ENCODE results near the gene TM4SF18. TPM values are rescaled to one million over a fixed set of nuclear protein-coding genes. Genes with fewer than 3 reads are reported as not detected.

TM4SF18 gene
- total RNA-seq, 1 experiment from 2014 or later = not detected

DNA sequence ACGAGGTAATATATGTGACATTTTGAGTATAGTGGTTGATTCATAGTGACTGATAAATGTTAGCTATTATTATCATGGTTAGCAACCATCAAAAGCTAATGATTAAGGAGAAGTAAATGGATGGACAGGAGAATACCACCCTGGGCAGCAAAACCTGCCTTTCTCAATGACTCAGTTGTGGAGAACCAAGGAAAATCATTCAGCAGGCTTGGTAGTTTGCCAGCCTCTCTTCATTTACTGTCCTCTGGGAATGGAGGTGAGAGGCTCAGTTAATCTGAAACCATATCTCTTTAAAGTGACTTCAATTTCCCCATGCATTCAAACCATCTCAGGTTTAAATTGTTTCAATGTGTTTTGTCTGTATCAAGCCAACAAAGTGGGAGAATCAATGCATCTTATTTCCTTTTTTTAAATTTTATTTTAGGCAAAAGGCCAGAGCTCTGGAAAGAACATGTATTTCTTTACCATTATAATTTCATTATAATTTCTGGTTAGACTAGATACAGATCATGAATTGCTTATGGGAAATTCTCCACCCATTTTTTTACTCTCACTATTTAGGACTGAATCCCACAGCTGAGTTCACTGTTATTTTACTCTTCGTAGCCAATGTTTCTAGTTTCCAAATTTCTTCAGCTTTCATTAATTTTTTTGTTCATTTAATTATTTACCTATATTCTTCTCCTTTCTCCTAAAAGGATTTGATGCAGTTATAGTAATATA, 2.7 kb downstream of the TM4SF18 start:
- peak; percentile 48 for DNase-seq (ENCODE audit: low spot score)

DNA sequence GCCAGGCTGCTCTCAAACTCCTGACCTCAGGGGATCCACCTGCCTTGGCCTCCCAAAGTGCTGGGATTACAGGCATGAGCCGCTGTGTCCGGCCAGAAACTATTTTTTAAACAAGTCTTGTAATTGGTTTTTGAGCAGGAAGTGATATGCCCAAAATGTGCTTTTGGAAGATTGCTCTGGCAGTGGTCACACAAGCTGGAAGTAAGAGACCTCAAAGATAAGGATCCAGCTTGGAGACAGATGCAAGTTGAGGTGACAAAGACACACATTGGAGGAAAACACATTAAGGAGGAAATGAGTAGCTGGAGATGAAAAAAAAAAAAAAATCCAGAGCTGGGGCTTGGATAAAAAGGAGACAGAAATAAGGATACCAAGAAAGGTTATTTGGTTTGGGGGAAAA, 6.3 kb downstream of the TM4SF18 start:
- no peak for DNase-seq (ENCODE audit: low spot score)

DNA sequence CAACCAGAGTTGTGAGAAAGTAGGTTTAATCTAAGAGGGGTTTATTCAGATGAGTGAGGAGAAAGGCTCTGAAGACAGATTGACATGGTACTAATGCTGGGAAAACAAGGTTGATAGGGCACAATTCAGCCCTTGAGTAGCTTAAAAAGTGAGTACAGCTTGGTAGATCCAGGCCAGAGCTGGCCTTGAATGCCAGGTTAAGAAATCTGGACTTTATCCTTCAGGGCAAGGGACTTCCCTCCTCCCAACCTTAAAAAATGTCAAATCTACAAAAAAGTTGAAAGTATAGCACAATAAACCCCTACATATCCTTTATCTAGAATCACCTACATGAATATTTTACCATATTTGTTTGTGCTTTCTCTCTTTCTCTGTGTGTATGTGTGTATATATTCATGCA, 7.9 kb downstream of the TM4SF18 start:
- DNase-seq (ENCODE audit: low spot score) = no peak

DNA sequence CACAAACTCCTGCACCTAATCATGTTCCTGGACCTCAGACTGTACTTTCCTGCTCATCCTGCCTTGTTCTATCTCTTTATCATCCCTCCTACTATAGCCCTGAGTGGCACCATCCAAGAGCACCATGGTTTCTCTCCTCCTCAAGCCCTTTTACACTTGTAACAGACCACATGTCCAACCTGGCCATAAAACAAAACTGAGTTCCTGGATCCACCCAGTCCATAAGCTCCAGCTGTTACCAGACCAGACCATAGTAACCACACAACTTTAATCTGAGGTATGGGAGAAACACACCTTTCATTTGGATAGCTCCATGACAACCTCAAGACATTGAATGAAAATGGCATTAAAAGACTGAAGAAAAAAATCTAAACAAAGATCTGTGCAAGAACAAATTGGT, 9.1 kb downstream of the TM4SF18 start:
- DNase-seq (ENCODE audit: low spot score) = no peak

DNA sequence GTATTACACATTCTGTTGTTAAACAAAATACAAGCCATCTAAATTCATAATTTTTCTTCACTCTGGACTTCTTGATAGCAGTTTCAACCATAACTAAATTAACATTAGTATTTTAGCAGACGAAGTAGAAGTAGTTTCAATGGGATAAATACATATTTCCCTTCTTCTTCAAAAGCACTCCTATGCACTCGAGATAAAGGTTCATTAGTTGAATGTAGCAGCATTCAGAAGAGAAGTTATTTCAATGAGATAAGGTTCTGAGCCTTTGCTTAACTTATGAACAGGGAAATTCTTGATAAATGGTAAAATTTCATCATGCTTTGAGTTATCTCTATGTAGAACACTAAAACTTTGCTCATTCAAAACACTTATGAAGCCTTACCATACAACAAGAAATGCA, 11.8 kb downstream of the TM4SF18 start:
- DNase-seq (ENCODE audit: low spot score) = no peak

DNA sequence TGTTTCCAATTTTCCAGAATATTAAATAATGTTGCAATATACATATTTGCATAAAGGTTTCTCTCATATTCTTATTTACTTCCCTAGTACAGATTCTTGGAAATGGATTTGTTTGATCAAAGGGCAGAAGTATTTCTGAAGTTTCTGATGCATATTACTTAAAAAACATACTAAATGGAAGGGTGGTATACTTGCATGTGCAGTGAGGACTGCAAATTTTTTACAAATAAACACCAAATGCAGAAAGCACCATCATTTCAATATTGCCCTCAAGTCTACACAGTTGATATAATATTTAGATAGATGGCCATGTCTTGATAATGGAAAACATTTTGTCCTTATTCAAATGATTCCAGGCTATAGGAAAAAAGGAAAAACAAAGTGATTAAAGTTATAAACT, 12.3 kb downstream of the TM4SF18 start:
- no peak for DNase-seq (ENCODE audit: low spot score)

DNA sequence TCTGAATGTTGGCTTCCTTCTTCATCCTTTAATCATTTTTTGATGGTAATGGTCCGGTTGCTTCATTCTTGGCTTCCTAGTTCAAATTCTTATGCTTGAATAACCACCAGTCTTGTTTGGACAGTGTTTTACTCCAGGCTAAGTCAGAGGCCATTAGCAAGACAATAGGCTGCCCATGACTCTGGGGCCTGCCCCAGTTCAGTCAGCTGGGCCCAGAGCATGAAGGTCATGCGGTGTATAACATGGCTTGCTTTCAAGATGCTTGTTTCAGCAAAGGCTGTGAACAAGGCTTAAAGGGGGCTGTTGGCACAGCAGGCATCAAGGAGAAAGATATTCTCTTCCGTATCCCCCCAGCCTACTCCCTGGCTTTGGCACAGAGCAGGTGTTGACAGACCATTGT, 13.7 kb downstream of the TM4SF18 start:
- no peak for DNase-seq (ENCODE audit: low spot score)

DNA sequence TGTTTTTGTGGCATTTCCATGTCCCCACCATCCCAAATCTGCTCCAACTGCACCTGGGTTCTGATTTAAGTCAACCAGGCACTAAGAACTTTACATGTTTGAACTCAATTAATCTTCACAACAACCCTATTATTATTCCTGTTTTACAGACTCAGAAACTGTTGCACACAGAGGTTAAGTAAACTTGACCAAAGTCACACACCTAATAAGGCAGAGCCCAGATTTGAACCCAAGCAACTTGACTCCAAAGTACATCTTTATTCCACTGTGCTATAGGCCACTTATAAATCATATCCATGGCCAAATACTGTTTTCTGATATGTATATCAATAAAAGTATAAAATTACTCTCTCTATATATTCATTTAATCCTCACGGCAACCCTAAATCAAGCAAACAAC, 16.4 kb downstream of the TM4SF18 start:
- no peak for DNase-seq (ENCODE audit: low spot score)

DNA sequence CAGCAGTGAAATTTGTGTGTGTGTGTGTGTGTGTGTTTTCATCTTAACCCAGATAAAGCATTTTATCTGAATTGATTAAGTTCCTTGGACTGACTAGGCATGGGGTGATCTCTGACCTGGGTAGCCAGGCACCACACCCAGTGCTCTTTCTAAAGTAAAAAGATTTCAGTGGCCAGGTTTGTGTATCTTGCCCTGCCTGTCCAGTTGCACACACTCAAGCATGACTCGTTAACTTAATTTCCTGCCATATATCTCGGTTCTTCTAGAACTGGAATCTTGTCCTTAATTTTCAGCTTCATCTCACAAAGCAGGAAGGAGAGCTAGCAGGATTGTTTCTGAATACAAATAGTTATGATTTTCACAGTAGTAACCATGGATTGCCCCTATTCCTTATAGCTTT, 17.0 kb downstream of the TM4SF18 start:
- DNase-seq (ENCODE audit: low spot score) = no peak

DNA sequence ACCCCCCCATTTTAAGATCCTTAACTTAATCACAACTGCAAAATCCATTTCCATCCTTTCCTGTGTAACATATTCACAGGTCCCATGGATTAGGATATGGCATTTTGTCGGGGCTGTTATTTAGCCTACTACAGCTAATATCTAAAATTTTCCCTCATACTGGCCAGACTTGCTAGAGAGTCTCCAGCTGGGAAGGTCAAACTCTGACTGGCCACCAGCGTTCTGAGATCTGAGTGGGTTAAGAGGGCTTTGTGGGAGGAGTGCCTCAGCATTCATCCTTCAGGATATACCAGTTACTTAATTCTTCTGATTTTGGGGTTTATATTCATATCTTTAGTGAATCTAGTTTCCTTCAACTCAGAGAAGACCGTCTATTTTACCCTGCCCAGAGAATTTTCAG, 17.7 kb downstream of the TM4SF18 start:
- no peak for DNase-seq (ENCODE audit: low spot score)

DNA sequence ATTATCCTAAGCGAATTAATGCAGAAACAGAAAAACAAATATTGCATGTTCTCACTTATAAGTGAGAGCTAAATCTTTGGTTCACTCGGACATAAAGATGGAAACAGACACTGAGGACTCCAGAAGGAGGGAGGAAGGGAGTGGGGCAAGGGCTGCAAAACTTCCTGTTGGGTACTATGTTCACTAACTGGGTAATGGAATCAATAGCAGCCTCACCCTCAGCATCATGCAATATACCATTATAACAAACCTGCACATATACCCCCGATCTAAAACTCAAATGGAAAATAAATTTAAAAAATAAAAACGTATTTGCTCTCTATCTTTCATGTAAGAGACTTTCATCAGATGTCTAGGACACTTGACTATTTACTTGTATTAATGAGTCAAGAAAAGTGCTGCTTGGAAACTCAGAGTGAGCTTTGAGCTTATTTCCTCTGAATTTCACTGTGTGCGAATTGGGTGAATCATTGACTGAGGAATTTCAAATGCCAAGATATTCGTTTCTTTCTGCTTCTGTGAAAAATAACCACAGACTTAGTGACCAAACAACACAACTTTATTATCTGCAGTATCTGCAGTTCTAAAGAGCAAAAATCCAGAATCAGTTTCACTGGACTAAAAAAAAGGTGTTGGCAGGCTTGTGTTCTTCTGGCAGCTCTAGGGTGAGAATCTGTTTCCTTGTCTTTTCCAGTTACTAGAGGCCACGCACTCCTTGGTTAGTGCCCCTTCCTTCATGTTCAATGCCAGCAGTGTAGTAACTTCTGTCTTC, 18.4 kb downstream of the TM4SF18 start:
- DNase-seq (ENCODE audit: low spot score) = peak; percentile 47

DNA sequence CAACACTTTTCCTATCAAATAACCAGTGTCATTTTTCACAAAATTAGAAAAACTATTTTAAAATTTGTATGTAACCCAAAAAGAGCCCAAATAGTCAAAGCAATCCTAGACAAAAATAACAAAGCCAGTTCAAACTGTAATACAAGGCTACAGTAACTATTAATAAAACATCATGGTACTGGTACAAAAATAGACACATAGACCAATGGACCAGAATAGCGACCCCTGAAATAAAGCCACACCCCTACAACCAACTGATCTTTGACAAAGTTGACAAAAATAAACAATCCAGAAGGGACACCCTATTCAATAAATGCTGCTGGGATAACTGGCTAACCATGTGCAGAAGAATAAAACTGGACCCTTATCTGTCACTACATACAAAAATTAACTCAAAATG, 19.9 kb downstream of the TM4SF18 start:
- DNase-seq (ENCODE audit: low spot score) = no peak

DNA sequence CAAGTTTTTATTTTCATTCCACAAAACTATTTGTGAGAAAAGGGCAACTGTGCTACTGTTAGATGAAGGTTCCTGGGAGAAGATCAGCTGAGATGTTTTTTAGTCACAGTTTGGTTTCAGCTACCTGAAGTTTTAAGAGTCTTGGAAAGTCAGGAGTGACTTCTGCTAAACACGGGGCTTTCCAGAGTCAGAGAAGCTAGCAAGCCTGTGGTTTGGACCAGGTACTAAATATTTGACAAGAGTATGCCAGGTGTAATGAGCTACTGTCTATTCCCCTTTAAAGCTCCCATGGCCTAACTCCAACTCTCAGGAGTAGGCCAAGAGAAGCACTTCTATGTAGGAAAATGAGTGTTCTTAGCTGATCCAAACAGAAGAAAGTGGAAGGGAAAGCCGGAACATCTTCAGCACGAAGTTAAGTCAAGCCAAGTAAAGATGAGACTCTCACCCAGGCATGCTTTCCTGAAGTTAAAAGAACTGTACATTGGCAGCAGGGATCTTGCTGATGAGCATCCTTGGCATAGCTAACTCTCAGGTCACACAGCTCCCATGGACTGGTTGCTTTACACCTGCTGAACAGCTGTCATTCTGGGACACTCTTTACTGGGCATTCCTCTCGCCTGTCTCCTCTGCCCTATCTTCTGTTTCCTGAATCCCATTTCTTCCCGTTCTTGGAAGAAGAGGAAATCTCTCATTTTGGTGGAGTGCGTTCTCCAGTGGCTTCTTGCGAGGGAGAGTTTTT, 22.5 kb downstream of the TM4SF18 start:
- DNase-seq (ENCODE audit: low spot score) = peak; percentile 18

DNA sequence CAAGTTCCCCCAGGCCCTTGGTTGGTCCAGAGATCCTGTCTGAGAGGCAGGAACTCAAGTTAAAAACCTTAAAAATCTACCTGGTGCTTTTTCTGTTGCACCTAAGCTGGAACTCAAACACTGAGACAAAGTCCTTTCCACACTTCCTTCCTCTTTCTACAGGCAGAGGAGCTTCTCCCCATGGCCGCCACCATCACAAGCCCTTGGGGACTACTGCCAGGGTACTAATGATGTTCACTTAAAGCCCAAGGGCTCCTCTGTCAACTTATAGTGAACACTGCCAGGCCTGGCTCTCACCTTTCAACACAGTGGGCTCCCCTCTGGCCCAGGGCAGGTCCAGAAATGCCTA, 26.0 kb downstream of the TM4SF18 start:
- no peak for DNase-seq (ENCODE audit: low spot score)

DNA sequence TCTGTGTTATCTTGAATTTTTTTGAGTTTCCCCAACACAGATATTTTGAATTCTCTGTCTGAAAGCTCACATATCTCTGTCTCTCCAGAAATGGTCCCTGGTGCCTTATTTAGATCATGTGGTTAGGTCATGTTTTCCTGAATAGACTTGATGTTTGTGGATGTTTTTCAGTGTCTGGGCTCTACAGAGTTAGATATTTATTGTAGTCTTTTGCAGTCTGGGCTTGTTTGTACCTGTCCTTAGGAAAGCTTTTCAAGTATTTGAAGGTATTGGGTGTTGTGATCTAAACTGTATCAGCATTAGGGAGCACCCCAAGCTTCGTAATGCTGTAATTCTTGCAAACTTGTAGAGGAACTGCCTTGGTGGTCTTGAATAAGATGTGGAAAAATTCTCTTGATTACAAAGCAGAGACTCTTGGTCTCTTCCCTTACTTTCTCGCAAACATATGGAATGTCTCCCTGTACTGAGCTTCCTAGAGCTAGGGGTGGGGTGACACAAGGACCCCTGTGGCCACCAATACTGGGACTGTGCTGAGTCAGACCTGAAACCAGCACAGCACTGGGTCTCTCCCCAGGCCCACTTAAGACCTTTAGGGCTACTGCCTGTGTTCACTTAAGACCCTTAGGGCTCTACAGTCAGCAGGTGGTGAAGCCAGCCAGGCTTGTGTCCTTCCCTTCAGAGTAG, 26.5 kb downstream of the TM4SF18 start:
- no peak for DNase-seq (ENCODE audit: low spot score)

DNA sequence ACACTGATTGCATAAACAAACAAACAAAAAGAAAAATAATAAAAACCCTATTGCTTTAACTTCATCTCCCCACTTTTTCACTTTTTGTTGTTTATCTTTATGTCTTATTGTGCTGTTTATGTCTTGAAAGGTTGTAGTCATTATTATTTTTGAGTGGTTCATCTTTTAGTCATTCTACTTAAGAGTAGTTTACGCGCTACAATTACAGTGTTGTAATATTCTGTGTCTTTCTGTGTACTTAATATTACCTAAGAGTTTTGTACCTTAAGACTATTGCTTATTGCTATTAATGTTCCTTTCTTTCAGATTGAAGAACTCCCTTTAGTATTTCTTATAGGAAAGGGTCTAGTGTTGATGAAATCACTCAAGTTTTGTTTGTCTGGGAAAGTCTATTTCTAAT, 28.1 kb downstream of the TM4SF18 start:
- DNase-seq (ENCODE audit: low spot score) = no peak

DNA sequence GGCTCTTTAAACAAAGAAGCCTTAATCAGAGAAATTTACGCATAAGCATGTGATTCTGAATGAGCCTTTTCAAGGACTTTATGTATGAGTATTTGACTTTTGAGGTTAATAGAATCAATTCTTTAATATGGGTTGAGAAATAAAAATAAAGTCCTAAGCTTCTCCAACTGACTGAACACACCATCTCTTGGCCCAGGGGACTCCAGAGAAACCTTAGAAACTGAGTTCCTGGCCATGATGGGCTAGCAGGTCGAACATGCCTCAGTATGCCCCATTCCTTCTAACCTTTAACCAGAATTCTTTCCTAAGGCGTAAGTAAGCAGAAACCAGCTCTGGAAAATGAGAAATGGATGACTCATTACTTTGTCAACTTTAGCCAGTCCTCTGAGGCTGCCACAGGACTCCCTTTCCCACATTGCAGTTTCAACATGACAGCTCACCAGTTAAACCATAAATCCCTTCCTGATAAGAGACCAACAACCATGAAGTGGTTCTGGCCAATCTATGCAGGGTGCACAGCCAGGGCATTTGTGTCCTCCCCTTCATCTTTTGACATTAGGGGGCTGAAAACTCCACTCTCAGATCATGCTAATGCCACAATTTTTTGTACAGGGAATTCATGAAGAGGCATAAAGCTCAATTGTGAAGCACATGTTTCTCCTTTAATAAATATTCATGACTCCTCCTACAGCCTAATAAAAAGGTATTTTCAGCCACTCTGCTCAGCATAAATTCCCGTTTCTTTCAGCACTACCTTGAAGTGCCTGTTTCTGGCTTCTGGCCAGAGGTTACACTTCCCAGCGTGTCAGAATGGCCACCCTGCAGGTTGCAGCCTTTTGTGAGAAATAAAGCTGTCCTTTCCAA, 33.3 kb downstream of the TM4SF18 start:
- DNase-seq (ENCODE audit: low spot score) = peak; percentile 97

DNA sequence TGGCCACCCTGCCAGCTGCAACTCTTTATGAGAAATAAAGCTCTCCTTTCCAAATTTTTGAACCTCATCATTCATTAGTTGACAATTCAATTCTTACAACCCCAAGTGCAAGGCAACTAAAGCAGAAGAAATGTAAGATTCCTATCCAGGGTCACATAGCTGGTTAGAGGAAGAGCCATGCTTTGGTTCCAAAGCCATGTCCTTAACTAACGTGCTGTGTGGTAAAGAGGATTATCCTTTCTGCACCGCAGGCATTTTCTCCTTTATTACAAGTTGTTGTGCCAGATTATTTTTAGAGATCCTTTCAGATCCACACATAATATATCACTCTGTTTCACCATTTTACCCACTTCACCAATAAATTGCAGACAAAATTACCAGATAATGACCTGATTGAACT, 36.5 kb downstream of the TM4SF18 start:
- no peak for DNase-seq (ENCODE audit: low spot score)

DNA sequence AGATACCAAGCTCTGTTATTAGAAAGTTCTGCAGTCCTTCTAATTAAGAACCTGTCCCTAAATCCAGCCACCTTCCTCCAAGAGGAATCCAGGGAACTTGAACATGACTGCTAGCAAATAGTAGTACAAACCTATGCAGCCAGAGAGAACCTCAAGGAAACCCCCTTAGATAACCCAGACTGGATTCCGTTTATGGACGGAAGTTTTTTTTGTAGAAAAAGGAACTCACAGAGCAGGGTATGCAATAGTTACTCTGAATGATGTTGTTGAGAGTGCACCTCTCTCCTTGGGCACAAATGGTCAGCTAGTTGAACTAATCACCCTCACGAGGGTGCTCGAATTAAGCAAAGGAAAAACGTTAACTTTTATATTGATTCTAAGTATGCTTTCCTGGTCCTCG, 40.8 kb downstream of the TM4SF18 start:
- DNase-seq (ENCODE audit: low spot score) = no peak

DNA sequence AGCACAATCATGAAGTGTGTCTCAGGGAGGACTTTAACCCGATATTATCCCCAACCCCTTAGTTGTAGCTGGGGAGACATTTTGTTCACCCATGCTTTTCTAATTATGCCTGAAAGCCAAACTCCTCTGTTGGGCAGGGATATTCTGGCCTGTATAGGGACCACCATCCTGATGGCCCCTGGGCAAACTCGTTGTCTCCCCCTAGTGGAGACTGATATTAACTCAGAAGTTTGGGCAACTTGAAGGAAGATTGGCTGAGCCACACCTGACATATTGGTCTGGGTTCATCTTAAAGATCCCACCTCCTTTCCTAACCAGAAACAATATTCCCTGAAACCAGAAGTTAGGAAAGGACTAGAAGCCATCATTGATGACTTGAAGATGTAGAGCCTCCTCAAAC, 42.3 kb downstream of the TM4SF18 start:
- no peak for DNase-seq (ENCODE audit: low spot score)

DNA sequence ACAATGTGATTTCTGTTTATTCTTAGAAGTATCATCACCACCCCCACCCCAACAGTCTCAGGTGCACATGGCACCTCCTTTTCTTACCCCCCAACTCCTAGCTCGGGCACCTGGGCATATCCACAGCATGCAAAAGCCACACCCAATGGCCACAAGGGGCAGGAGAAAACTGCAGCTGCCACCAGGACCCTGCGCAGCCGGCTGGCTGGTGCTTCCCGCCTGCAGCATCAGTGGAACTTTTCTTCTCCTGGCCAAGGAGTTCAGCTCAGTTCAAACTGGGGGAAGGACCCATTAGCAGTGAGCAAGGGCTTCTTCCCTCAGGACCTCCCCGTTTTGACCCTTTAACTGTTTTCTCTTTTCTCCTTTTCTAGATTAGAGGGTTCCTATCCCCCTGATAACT, 44.8 kb downstream of the TM4SF18 start:
- no peak for DNase-seq (ENCODE audit: low spot score)

Data from HT-29 (cell line).